ENCODE data around the gene KCNJ9. TPM values are rescaled to one million over a fixed set of nuclear protein-coding genes. Genes with fewer than 3 reads are reported as not detected.
A peak's percentile ranks its signal among the peaks of the same experiment; 100 is the strongest.
"Not testable (repeated sequence)": the region's sequence is repeated elsewhere in the genome, so short reads cannot be mapped to it uniquely, and the experiment has no call there.

The KCNJ9 gene
- total RNA-seq, 1 experiment from 2014 or later, result not detected

DNA sequence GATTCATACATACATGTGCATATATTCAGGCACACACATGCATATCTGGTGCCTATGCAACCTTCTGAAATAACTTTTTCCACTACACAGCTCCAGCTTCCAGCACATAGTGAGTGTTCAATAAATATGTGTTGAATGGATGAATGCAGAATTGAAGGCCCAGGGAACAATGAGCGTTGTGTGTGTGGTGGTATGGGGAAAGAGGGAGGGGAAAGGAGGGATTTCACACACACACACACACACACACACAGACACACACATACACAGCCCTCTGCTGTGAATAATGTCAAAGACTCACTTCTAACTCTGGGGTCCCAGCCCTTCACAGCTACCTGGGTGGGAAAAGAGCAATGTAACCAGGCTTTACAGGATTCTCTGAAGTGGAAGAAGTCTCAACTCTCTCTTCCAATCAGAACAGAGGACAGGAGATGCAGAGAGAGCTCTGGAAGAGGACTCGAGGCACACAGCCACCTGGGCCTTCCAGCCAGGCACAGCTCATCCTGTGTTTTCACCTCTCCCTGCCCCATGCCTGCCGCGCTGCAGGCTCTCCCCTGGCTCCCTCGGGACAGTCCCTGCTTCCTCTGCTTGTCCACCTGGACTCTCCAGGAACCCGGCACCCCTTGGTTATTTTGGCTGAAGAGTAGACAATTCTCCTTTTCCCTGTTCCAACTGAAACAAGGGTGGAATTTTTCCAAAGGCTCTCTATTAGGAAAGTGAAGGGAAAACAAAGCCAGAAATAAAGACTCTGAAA lies 22.5 kb downstream of the KCNJ9 start:
- DNase-seq (ENCODE audit: low read depth), result no peak

DNA sequence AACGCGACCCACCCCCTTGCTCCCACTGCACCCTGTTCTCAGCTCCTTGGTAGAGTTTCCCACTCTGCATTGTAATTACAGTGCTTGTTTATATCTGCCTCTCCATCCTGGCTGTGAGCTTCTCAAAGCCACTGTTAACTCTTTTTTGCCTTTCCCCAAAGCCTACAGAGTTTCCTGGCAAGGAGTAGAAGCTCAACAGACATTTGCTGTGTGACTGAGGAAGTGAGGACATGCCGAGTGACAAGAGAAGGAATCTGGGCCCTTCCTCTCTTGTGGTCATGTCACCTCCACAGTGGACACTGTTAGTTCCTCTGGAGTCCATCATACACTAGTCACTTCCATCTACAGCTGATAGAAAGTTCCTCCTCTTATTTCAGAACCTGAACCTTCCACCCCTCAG lies 23.1 kb downstream of the KCNJ9 start:
- no peak for DNase-seq (ENCODE audit: low read depth)

DNA sequence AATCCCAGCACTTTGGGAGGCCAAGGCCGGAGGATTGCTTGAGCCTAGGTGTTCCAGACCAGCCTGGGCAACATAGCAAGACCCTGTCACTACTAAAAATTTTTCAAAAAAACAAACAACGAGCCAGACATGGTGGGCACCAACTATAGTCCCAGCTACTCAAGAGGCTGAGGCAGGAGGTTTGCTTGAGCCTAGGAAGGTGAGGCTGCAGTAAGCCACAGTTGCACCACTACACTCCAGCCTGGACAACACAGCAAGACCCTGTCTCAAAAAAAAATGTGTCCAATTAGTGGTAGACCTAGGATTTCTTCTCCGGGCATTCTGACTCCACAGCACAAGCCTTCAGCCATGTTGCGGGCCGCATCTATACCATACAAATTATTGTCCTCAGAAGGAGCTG lies 23.8 kb downstream of the KCNJ9 start:
- no peak for DNase-seq (ENCODE audit: low read depth)

DNA sequence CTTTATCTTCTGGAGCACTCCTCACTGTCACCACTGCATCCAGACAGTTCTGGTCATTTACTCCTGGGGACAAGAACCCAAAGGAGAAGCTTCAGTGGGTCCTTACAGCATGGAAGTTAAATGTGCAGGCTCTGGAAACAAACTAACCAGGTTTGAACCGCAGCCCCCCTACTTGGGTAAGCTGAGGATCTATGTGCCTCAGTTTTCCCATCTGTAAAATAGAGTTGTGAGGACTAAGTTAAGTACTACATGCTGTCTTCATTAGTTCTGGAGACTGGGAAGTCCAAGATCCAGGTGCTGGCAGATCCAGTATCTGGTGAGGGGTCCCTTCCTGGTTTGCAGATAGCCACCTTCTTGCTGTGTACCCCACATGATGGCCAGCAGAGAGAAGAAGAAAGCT lies 26.2 kb downstream of the KCNJ9 start:
- no peak for DNase-seq (ENCODE audit: low read depth)

DNA sequence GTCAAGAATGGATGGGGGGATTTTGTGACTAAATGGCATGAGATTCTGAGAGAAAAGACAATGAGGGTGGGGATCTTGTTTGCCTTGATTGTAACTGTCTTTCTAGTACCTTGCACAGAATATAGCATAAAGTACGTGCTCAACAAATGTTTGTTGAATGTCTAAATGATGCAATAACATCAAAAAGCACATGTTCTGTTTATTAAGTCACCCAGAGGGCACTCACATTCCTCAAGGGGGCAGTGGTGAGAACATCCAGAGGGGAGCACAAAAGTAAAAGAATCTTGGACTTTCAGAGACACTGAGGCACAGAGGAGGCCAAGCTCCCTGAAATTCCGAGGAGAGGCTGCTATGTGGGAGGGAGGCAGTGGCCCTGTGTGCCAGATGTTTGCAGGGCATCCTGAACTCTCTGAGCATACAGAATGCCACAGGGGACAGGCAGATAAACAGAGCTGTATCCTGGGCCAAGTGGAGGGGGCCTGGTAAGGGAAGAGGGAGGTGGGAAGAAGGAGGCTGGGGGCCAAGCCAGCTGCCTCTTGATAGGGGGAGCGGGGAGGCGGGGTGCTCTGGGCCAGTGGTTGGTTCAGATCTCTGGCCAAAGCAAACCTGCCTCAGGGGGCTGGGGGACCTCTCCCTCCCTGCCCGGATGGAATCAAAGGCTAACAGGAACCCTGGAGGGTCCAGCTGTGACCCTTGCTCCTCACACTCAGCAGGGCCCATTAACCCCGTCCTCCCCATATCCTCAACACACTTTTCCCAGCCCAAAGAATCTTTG lies 27.7 kb downstream of the KCNJ9 start:
- DNase-seq (ENCODE audit: low read depth), result peak; percentile 68

DNA sequence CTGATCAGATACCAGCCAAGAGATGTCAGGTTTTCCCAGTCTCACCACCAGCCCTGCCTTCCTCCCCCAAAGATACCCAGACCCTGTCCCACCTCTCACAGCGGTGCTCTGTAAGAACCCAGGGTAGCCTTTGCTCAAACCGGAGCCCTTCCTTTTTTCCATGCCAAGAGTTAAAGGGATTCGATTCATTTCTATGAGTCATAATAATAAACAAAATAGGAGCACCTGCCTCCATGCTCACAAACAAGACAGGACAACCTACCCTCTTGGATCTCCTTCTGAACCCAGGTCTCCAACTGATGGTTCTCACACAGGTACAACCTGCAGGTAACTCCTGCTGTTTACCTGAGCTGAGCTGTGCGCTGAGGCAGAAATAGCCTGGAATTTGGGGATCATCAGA lies 28.3 kb downstream of the KCNJ9 start:
- no peak for DNase-seq (ENCODE audit: low read depth)

DNA sequence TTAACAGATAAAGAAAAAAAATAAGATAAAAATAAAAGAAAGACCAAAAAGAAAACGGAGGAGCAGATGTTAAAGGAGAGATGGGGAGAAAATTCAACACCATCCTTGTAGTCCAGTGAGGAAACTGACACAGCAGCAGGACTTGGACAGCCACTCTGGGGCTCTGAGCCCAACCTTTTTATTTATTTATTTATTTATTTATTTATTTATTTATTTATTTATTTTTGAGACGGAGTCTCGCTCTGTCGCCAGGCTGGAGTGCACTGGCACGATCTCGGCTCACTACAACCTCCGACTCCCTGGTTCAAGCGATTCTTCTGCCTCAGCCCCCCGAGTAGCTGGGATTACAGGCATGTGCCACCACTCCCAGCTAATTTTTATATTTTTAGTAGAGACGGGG lies 30.1 kb downstream of the KCNJ9 start:
- DNase-seq (ENCODE audit: low read depth), result not testable (repeated sequence)

DNA sequence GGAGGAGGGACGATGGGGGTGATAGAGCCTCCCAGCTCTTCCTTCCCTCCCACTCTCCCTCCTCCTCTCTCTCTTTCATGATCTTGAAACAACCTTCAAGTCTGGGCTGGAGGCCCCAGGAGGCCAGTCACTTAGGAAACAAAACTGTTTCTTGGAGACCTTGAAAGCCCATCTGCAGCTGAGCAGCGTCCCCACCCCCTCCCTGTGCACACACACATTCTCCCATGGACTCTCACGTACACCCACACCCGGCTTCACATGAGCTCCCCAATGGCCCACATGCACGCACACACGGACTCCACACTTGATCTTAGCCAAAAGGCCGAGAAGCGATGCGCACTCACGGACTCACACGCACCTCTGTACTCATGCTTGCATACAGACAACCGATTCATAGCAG lies 31.0 kb downstream of the KCNJ9 start:
- no peak for DNase-seq (ENCODE audit: low read depth)

DNA sequence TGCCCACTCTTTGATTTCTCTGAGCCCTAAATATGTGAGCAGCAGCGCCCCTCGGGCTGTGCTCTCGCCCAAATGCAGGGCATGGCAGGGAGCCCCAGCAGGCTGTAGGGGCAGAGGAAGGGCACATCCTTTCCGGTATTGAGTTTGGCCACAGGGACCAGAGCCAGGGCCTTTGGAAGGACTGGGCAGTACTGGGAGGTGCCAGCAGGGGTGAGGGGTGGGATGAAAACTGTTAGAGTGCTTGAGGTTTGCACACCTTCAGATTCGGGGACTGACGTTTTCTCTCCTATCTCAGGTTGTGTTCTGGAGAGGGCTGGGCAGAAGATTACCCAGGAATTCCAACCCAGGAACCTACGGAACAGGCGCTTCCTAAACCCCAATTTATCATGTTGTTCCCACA lies 32.1 kb downstream of the KCNJ9 start:
- no peak for DNase-seq (ENCODE audit: low read depth)

DNA sequence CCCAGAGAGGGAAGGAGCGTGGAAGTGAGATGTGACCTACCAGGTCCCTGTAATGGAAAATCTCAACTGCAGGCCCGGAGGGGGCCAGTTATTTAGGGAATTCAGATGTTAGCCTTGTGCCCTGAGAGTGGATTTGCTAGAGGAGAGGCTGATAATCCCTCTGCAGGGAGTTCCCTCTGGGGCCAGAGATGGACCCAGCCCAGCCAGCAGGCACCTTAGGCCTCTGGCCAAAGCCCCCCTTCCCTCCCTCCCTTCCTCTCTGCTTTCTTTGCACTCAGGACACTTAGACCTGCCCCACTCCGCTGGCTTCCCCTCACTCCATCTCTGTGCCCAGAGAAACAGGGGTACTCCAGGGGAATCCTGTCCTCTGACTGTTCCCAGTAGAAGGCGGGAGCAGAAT lies 32.7 kb downstream of the KCNJ9 start:
- no peak for DNase-seq (ENCODE audit: low read depth)

DNA sequence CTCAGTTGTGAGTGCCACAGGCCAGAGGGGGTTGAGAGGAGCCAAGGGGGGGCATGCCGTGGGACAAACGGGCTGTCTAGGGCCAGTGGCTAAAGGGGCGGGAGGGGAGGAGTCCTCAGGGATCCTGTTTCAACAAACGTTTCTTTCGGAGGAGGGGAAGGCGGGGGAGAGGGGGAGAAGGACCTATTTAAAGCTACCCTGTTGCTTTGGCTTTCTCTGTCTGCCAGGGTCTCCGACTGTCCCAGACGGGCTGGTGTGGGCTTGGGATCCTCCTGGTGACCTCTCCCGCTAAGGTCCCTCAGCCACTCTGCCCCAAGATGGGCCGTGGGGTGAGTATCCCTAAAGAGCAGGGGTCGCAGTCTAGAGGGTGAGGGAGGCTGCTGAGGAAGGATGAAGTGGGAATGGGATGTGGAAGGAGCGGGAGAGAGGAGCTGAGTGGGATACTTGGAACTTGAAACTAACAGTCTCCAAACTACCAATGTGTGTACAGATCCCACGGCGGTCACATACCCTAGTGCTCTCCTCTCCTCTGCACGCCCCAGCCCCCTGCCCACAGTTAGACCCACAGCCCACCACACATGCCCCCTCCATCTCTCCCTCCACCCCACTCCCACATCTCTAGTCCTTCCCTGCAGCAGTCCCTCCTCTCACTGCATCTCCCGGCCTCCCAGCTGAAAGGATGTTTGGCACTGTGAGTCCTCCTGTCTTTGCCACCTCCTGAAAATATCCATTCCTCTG lies 34.4 kb downstream of the KCNJ9 start, which contains the start of gene ATP1A2:
Gene ATP1A2 (plus strand): TSS at position 215 of the 738 bp plus-strand sequence. CDS start 103 bp downstream, at position 318.
- DNase-seq (ENCODE audit: low read depth), result no peak

DNA sequence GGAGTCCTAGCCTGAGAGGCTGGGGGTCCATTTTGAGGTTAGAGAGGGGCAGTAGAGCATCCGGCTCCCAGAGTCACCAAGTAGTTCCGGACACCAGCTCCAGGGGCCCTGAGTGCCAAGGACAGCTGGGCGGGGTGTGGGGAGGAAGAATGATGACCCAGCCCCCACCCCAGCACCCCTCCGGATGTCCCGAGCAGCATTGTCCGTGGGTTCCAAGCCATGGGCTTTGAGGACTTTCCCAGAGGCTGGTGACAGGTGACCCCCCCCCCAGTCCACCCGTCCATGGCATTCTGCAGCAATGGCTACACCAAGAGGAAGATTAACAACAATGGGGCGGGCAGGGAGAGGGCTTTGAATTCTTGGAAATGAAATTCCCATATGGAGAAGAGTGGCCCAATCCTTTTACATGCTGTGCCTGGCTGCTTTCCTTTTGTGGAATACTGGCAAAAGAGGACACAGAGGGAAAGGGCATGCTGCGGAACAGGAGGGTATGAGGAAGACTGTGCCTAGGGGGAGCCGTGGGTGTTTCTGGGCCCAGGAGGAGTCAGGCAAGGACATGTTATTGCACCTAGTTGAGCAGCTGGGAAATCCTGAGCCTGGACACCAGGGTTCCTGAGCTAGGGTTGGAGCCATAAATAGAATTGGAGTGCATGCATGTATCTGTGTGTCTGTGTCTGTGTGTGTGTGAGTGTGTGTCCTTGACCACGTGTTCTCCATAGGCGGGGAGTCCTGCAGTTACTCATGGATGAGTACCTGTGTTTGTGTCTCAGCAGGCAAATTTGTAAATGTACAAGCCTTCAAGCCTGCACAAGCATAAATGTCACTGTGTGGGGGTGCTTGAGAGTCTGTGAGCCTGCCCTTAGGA lies 35.2 kb downstream of the KCNJ9 start:
- DNase-seq (ENCODE audit: low read depth), result peak; percentile 58

DNA sequence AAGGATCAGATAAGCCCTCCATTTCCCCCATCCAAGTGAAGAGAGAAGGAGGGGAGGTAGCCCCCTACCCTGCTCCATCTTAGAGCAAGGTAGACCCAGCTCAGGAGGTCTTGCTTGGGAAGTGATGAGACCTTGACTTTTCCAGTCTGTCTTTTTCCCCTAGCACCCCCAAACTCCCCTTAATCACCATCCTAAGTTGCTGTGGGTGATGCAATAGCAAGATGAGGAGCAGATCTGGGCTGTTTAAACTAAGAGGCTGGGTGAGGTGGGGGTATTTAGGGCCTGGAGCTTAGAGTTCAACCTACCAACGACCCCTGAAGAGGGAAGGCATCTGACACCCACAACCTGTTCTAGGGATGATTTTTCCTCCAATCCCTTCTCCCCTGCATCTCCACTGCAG lies 36.0 kb downstream of the KCNJ9 start:
- DNase-seq (ENCODE audit: low read depth), result no peak

DNA sequence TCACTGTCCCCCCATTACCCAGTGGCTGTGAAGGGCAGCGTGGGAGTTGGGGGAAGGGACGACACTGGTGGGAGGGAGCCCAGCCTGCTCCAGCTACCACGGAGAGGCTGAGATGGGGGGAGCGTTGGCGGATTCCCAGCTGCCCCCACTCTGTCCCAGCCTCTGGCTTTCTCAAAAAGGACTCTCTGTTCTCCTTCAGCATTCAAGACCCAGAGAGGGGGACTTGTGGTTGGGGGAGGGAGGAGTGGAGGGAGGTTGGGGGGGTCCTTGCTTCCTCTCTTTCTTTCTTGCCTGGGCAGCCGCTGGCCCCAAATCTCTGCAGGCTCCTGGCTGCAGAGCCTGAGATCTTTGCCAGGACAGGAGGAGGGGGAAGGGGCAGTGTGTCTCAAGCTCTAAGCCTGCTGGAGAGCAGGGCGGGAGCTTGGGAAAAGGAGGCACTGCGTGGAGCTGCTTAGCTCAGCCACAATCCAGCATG lies 36.4 kb downstream of the KCNJ9 start:
- DNase-seq (ENCODE audit: low read depth), result peak; percentile 14

DNA sequence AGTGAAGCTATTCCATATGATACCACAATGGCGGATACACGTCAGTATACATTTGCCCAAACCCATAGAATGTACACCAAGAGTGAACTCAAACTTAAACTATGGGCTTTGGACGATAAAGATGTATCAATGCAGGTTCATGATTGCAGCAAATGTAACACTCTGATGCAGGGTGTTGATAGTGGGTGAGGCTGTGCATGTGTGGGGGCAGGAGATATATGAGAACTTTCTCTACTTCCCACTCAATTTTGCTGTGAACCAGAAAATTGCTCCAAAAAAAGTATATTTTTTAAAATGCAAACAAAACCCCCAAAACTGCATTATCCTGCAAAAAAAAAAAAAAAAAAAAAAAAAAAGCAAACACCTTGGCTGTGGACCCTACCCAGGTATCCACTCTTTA lies 37.6 kb downstream of the KCNJ9 start:
- DNase-seq (ENCODE audit: low read depth), result no peak

DNA sequence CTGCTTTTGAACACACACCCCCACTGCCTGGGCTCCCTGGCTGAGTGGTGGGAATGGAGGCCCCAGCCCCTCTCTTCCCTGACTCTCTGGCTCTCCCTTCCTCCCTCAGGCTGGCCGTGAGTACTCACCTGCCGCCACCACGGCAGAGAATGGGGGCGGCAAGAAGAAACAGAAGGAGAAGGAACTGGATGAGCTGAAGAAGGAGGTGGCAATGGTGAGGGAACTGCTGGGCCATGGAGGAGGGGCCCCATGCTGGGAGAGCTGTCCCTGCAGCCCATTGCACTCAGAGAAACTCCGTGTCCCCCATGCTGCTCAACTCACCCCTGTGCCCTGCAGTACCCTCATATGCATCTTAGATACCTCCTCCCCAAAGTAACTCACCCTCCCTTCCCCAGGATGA lies 39.5 kb downstream of the KCNJ9 start:
- DNase-seq (ENCODE audit: low read depth), result no peak

DNA sequence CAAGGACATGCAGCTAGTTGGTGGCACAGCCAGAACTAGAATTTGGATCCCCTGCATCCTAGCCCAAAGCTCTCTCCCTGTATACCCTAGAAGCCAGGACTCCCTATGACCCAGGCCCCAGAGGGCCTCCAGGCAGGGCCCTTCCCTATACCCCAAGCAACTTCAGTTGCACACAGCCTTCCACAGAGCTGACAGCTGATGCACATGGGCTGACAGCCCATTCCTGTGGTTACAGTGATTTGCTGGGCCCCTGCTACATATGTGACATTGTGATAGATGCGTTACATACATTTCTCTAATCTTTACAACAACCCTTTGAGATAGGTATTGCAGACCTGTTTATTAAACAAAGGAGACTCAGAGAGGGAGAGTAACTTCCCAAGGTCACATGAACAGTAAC lies 40.0 kb downstream of the KCNJ9 start:
- no peak for DNase-seq (ENCODE audit: low read depth)

DNA sequence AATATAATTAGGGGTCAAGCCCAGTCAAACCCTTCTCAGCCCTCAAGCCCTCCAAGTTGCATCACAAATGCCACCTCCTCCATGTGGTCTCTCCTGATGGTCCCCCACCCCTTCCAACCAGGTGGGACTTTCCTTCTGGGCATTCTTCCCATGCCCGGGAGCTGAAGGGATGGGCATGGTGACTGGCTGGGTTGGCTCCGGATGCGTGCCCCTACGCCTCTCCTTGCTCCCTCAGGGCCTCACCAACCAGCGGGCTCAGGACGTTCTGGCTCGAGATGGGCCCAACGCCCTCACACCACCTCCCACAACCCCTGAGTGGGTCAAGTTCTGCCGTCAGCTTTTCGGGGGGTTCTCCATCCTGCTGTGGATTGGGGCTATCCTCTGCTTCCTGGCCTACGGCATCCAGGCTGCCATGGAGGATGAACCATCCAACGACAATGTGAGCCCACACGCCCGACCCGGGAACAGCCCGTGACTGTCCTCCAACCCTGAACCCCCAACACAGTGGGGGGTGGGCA lies 41.7 kb downstream of the KCNJ9 start:
- no peak for DNase-seq (ENCODE audit: low read depth)

DNA sequence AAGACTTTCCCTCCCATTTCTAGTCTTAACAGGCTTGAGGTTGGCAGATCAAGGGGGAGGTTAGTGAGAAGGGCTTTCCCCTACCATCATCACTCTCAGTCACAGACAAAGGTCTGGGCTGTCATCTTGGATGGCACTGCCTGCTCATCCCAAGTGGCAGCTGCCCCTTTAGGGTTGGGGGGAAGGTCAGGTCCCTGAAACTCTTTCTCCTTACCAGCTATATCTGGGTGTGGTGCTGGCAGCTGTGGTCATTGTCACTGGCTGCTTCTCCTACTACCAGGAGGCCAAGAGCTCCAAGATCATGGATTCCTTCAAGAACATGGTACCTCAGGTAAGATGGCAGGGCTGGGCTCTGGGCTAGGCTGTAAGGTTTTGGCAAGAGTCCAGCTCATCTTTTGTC lies 42.4 kb downstream of the KCNJ9 start:
- DNase-seq (ENCODE audit: low read depth), result no peak

DNA sequence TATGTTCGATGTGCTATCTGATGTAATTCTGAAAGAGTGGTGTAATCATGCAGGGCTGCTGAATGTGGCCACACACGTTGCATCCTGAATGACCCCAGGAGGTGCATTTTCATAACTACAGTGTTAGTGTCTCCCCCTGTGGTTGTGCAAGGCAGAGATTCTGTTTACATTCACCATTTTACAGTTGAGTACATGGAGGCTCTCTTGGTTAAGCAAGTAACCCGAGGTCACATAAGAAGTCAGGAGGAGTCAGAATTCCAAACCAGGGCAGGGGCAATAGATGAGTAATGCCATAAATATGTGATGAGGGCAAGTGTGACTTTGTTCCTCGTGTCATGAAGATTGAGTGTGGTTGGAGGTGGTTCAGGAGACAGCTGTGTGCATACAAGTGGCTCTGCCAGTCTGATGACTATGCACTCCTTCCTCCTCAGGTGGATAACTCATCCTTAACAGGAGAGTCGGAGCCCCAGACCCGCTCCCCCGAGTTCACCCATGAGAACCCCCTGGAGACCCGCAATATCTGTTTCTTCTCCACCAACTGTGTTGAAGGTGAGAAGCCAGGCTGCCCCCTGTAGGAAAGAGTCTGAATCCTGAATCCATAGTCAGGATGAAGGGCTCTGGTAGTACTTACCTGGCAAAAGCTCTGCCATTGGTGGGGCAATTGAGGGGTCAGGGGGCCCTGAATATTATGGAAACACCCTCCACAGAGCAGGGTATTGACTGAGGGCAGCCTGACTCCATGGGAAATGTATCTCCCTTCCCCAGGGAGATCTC lies 43.6 kb downstream of the KCNJ9 start:
- DNase-seq (ENCODE audit: low read depth), result peak; percentile 99

Measured in LHCN-M2 (cell line).